HG03460 (cell line): ENCODE data around the gene CEP95.

Experiments used
- ATAC-seq: cut with Tn5 transposase; IDR thresholded peaks from one replicate; pipeline ENCODE4 v1.9.1; 2021; ENCODE audit not compliant: unreplicated experiment

Gene CEP95

DNA sequence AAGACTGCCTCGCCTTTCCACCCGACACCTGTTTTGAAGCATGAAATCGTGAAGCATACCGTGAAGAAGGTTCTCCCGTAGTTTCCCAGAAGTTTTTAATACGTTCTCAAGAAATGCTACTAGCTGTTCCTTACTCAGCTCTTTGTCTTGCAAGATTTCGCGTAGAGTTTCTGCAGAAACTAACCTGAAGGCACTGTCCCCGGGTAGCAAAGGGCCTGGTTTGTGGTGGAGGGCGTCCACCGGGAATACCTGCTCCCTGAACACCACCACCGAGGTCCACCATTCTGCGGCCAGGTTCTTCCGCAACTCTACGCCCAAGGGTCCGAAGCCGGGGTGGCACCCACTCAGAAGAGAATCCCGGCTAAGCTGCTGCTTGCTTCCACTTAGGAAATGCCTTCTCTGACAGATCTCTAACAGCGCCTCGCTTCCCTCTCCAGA is 10.4 kb upstream of the CEP95 start:
- no peak for ATAC-seq

GRCh38 chr17:64496786-64497564 is 9.8 kb upstream of the CEP95 start, which contains the start of gene POLG2:
TSS of gene POLG2 (minus strand) at chr17:64497054. CDS start at chr17:64496968, 86 bp downstream.
- peak; percentile 84 for ATAC-seq

DNA sequence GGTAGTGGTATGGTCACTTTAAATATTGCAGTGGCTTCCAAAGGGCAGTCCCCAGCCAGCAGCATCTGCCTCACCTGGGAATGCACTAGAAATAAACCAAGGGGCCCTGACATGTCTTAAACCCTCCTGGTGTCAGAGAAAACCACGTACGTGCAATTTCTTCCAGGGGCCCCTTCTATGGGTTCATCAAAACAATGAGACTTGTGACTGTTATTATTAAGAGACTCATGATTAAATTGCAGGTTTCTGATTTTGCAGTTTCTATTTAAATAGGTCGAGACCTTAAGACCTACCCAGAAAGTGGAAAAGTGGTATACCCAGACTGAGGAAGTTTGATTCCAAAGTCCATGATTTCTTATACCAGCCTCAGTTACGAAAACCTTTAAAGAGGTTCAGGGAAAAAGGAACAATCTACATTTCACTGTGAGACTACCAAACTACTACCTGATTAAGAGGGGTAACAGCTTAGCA is 9.2 kb upstream of the CEP95 start:
- no peak for ATAC-seq

DNA sequence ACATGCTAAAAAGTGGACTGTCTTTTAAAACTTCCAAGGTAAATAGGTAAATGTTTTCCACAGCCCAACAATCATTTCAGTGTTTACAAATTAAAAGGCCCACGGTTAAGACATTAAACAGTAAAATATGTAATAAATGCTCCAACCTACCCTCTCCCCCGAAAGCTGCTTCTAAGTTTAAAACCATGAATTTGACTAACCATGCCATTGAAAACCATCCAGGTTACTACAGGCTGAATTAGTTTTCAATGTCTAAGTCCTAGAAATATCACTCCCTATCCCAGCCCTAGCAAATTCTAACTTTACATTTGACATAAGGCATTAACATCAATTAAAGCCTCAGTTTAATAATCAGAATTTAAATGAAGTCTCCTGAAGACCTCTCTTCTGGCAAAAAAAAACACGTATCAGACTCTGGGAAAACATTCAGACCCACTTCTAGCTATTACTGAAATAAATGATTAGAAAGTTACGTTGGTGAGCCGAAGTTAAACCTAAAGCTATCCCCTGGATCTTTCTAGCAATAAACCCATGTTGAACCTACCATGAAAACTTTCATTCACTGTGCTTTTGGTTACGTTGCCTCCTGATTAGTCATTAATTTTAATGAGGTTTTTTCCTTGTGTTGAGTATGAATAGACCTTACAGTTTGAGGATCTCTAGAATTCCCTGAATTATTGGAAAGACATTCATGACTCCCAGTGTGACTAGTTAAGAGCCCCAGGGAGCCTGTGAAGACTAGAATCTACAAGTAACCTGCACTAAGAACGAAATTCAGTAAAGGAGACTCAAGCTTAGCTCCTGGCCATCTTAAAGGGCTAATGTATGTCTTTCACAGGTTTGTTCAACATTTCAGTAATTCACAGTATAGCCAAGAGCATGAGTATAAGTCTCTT is 8.2 kb upstream of the CEP95 start:
- no peak for ATAC-seq

DNA sequence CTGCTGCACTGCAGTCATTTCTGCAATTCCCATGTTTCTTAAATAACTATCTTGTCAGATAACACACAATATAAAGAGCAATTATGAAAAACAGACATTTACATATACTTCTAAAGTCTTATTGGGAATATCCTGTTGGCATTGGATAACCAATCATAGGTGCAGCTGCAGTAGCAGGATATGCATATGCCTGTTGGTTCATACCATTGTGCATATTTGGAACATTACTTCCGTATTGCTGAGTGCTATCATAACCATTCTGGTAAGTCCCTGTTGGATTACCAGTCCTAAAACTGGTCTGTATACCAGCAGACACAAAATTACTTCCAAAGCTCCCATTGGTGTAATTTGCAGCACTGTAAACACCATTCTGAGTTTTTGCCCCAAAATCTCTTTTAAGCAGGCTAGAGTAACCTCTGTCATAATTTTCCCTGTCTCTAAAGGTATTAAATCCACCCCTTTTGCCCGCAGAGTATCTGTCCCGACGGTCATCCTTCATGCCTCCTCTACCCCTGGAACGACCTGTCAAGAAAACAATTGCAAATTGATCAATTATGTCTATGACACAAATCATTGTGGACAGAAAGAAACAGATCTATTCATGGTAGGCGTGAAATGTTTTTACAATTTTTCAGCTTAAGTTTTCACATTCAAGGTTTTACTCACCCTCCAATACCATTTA is 6.8 kb upstream of the CEP95 start:
- ATAC-seq, result no peak

GRCh38 chr17:64500487-64500859 is 6.3 kb upstream of the CEP95 start:
- ATAC-seq, result no peak

DNA sequence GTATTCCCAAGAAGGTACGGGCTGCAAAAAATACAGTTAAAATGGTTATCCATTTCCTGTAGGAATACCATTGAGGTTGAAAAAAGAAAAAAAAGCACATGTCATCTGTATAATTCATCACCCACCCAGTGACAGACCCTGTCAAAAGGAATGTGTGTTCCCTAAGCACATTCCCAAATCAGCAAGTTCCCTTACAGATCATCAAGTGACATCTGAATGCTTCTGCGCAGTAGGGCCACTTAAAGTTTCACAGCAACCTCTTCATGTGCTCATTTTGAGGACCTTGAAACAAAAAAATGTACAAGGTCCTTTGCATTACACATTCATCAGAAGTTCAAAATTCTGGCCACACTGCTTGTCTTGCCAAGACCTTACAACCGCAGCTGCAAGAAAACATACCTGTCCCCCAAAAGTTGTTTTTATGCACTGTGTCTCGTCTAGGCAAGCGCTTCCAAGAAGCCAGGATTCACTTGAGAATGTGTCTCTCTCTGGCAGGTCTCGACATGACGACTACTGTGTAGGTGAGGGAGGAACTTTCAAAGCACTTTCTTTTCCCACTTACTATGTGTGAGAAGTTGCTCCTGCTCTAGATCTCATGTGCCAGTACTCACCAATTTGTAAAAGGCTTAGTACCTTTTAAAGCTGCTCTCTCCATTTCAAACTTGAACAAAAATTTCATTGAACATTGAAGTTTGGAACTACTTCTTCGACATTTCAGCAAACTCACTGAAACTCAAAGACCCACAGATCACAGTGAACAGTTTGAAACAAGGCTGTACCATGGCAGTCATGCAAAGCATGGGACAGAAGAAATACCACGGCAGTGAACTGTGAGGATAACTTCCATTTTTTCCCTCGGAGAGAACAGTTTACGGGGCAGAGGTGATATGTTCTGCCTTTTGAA is 5.7 kb upstream of the CEP95 start:
- no peak for ATAC-seq

DNA sequence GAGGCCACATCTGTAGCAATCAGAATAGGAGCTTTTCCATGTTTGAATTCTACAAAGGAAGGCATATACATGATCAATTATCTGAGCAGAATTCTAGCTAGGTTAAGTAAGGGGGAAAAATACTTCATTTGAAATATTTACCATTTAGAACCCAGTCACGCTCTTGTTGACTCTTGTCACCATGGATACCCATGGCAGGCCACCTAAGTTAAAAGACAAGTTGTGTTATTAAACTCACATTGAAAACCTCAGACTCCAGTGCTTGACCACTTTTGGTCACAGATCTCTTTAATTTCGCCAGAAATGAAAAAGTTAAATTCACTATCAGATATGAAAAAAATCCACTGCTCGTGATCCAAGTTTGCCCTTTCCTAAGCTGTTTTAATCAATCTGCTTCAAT is 4.8 kb upstream of the CEP95 start:
- no peak for ATAC-seq

GRCh38 chr17:64502809-64503208 is 4.0 kb upstream of the CEP95 start:
- no peak for ATAC-seq

- no peak for ATAC-seq
Observed at GRCh38 chr17:64503341-64503740, 3.4 kb upstream of the CEP95 start.

GRCh38 chr17:64503821-64504768 is 2.7 kb upstream of the CEP95 start:
- no peak for ATAC-seq

DNA sequence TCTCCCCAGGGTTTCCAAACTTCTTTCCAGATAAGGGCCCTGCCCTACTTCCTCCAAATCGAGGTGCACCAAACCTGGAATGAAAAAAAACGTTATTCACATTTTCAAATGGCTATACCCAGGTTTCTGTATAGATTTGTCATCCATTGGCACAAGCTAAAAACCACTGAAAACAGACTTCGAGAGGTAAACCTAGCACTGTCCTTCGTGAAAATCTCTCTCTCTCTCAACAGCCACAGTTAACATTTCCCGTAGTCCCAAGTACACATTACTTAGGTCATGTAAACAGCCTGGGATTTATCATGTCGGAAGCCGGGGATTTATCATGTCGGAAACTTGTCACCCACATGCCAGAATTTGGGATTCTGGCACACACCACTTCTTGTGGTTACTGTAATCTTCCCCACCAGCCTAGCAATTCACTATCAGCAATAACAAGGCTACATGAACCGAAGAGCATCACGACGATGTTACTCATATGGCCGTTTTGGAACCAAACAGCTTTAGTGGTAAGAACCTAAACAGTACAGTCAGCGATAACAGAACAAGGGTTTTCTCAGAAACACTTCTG is 1.9 kb upstream of the CEP95 start:
- ATAC-seq, result no peak

- ATAC-seq, result peak; percentile 21
Observed at GRCh38 chr17:64505340-64506200, 1.2 kb upstream of the CEP95 start.

- peak; percentile 61 for ATAC-seq
Observed at GRCh38 chr17:64506201-64506575, 589 bp upstream of the CEP95 start, which contains the start of gene DDX5. TSS of gene DDX5 (minus strand) at chr17:64506289. CDS start at chr17:64506119, 170 bp downstream.

GRCh38 chr17:64507413-64507782 is 621 bp downstream of the CEP95 start:
- ATAC-seq, result peak; percentile 11

DNA sequence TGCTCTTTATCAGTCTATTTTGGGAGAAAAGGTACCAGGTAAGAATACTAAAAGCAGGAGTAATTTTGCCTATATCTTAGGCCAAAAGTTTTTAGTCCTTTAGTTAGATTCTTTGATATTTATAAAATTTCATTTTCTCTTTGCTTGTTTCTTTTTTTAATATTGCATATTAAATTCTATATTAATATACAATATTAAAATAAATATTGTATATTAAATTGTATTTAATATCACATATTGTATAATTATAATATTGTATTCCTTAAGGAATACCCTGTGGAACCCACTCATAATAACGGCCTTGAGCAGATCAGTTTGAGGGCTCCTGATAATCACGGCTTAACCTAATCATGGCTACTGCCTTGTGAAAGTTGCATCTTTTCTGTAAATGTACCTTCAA is 1.9 kb downstream of the CEP95 start:
- ATAC-seq, result no peak

- no peak for ATAC-seq
Observed at GRCh38 chr17:64509179-64509578, 2.4 kb downstream of the CEP95 start.

DNA sequence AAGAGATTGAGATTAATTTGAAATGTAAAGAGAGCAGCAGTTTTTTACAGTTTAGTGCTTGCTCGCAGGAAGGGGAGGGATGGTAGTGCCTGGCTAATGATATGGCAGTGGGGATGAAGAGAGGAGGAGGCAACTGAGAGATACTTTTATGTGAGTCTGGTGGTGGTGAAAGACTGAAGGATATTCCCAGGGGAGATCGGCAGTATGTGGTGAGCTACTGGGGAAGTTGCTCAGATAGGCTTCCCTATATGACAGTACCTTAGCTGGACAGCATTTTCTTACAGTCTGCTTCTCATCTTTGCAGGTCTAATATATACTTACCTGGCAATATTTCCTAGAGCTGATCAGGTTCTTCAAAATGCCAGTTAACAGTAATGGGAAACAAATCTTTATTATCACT is 8.6 kb downstream of the CEP95 start:
- ATAC-seq, result no peak
